ENCODE data around the gene TMEM253.

The TMEM253 gene

GRCh38 chr14:21120686-21121085 is 19.8 kb downstream of the TMEM253 start:
- H3K27ac ChIP-seq (ENCODE audit: extremely low read depth, low read depth, low read length): no peak overlapping the region
- no peaks in the 10 kb centered on the region; a peak in 1 of 3 replicates for H3K36me3 ChIP-seq (ENCODE audit: control insufficient read depth in 2 of 2, insufficient read depth in 1 of 2, low read length in 2 of 2)
- no peaks in the 10 kb centered on the region for H3K9me3 ChIP-seq (ENCODE audit: control insufficient read depth, insufficient read depth, low read depth, low read length)
- H3K4me1 ChIP-seq (ENCODE audit: control insufficient read depth, insufficient read depth, low read length): no peaks in the 10 kb centered on the region
- POLR2A ChIA-PET: no interaction called here
- no peak overlapping the region for H3K4me3 ChIP-seq (ENCODE audit: low read depth, low read length)
- TF ChIP-seq ZNF585B (tag by site-specific recombination; IDR thresholded peaks at IDR 0.05) (no peak), ZNF354C (tag by site-specific recombination; IDR thresholded peaks at IDR 0.05; ENCODE audit: borderline replicate concordance, low read depth) (no peak), CTCF (tag by site-specific recombination; IDR thresholded peaks at IDR 0.05) (no peak), PRDM4 (tag by site-specific recombination; IDR thresholded peaks at IDR 0.05) (no peak), ZSCAN23 (tag by site-specific recombination; IDR thresholded peaks at IDR 0.05) (no peak), ZBTB20 (tag by site-specific recombination; IDR thresholded peaks at IDR 0.05) (no peak), ZNF837 (tag by site-specific recombination; IDR thresholded peaks at IDR 0.05) (no peak), ZXDB (tag by site-specific recombination; IDR thresholded peaks at IDR 0.05) (no peak), EGR2 (tag by site-specific recombination; IDR thresholded peaks at IDR 0.05; ENCODE audit: low read depth) (no peak), SP2 (tag by site-specific recombination; IDR thresholded peaks at IDR 0.05) (no peak), INSM2 (tag by site-specific recombination; IDR thresholded peaks at IDR 0.05) (no peak), ZNF350 (tag by site-specific recombination; IDR thresholded peaks at IDR 0.05) (no peak), GLIS2 (tag by site-specific recombination; IDR thresholded peaks at IDR 0.05) (no peak), SALL2 (tag by site-specific recombination; IDR thresholded peaks at IDR 0.05; ENCODE audit: borderline replicate concordance) (no peak), ZNF704 (tag by site-specific recombination; IDR thresholded peaks at IDR 0.05) (no peak)
- CTCF ChIA-PET: interaction anchor here (0.7 kb wide), 1 partner anchor 11 kb away, joined by 4 read pairs; no protein-coding TSS in a partner anchor

GRCh38 chr14:21121122-21121521 is 20.3 kb downstream of the TMEM253 start:
- H3K27ac ChIP-seq (ENCODE audit: extremely low read depth, low read depth, low read length): no peak overlapping the region
- POLR2A ChIA-PET: interaction anchor here (0.7 kb wide), 1 partner anchor 71 kb away, joined by 7 read pairs; no protein-coding TSS in a partner anchor
- no peaks in the 10 kb centered on the region for H3K4me1 ChIP-seq (ENCODE audit: control insufficient read depth, insufficient read depth, low read length)
- no peak overlapping the region for H3K4me3 ChIP-seq (ENCODE audit: low read depth, low read length)
- CTCF ChIA-PET: no interaction called here
- H3K9me3 ChIP-seq (ENCODE audit: control insufficient read depth, insufficient read depth, low read depth, low read length): no peaks in the 10 kb centered on the region
- H3K36me3 ChIP-seq (ENCODE audit: control insufficient read depth in 2 of 2, insufficient read depth in 1 of 2, low read length in 2 of 2): no peaks in the 10 kb centered on the region; a peak in 1 of 3 replicates
- no peak for TF ChIP-seq ZNF768 (tag by site-specific recombination; IDR thresholded peaks at IDR 0.05)
- no peak for TF ChIP-seq ZNF214 (tag by site-specific recombination; IDR thresholded peaks at IDR 0.05; ENCODE audit: borderline replicate concordance)
- TF ChIP-seq ZNF549 (tag by site-specific recombination; IDR thresholded peaks at IDR 0.05): no peak
- TF ChIP-seq SCRT1 (tag by site-specific recombination; IDR thresholded peaks at IDR 0.05; ENCODE audit: borderline replicate concordance): no peak
- no peak for TF ChIP-seq PBX3 (CRISPR knock-in tag; IDR thresholded peaks at IDR 0.05)
- TF ChIP-seq FEZF1 (tag by site-specific recombination; IDR thresholded peaks at IDR 0.05): no peak
- TF ChIP-seq KLF8 (tag by site-specific recombination; IDR thresholded peaks at IDR 0.05): no peak
- no peak for TF ChIP-seq ZNF23 (tag by site-specific recombination; IDR thresholded peaks at IDR 0.05; ENCODE audit: borderline replicate concordance)
- TF ChIP-seq ZNF843 (tag by site-specific recombination; IDR thresholded peaks at IDR 0.05): no peak
- TF ChIP-seq ZSCAN23 (tag by site-specific recombination; IDR thresholded peaks at IDR 0.05): no peak
- no peak for TF ChIP-seq ZNF560 (tag by site-specific recombination; IDR thresholded peaks at IDR 0.05; ENCODE audit: borderline replicate concordance)
- no peak for TF ChIP-seq ZNF133 (tag by site-specific recombination; IDR thresholded peaks at IDR 0.05)
- TF ChIP-seq ZNF501 (tag by site-specific recombination; IDR thresholded peaks at IDR 0.05): no peak
- TF ChIP-seq ZNF707 (tag by site-specific recombination; IDR thresholded peaks at IDR 0.05): no peak
- no peak for TF ChIP-seq ZNF473 (tag by site-specific recombination; IDR thresholded peaks at IDR 0.05)

Measured in HEK293 (cell line).